Kidney epithelial cell (primary cell): Measurements from ENCODE around the gene BMERB1. TPM values are rescaled to one million over a fixed set of nuclear protein-coding genes. Genes with fewer than 3 reads are reported as not detected.

Source experiments
- DNase-seq: peaks from one replicate; pipeline ENCODE4 v3.0.0-alpha.2; 2010; ENCODE audit warnings: low read depth
- H3K27me3 ChIP-seq: 2 replicates; pipeline ENCODE4 v1.6.0; 2011; ENCODE audit warnings: low read length; ENCODE audit not compliant: control insufficient read depth, insufficient read depth
- H3K36me3 ChIP-seq: 2 replicates; pipeline ENCODE4 v1.5.1; 2011; ENCODE audit warnings: low read length; ENCODE audit not compliant: control insufficient read depth, insufficient read depth
- H3K4me3 ChIP-seq: 2 replicates; pipeline ENCODE4 v1.5.1; 2011; ENCODE audit warnings: low read depth, mild to moderate bottlenecking, control low read depth, low read length
- CTCF ChIP-seq: IDR thresholded peaks from 2 replicates; pipeline ENCODE4 v1.5.1; 2011; ENCODE audit warnings: mild to moderate bottlenecking, moderate library complexity, low read length, control low read depth, inconsistent platforms; ENCODE audit not compliant: insufficient read depth, poor library complexity, severe bottlenecking
- total RNA-seq: library from RNA; depleted of rRNA; stranded (reverse); fragments of >200 nt; gene quantifications from 2 replicates; pipeline ENCODE4 v1.2.3, GENCODE V29; 2015

Gene BMERB1
- total RNA-seq, 1 donor from 2014 or later: 29.3 TPM

DNA sequence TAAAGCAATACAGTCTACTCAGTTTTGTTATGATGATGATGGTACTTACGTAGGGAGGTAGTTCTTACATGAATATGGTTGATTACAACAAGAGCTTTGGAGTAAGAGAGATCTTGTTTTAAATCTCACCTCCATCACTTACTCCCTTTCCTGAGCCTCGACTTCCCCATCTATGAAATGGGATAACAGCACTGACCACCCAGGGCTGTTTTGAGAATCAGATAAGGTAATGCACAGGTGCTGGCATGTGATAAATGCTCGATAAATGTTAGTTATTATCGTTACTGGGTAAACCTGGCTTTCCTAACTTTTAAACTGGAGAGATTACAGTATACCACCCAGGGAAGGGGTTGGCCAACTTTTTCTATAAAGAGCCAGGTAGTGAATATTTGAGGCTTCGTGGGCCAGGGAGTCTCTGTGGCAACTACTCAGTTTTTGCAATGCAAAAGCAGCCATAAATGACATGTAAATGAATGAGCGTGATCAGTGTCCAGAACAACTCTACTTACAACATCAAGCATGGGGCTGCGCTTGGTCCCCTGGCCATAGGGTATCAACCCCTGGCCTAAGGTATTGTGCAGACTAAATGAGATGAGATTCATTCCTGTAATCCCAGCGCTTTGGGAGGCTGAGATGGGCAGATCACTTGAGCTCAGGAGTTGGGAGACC lies 73.7 kb downstream of the BMERB1 start:
- Histone ChIP-seq H3K27me3 (no peaks in the 10 kb centered on the region), H3K4me3 (no peak overlapping the region), H3K36me3 (no peaks in the 10 kb centered on the region)
- DNase-seq: no peak
- no peak for TF ChIP-seq CTCF

- Histone ChIP-seq H3K4me3 (no peak overlapping the region), H3K27me3 (no peaks in the 10 kb centered on the region), H3K36me3 (no peaks in the 10 kb centered on the region)
- DNase-seq: no peak
- no peak for TF ChIP-seq CTCF
These were observed 74.7 kb downstream of the BMERB1 start for GRCh38 chr16:15509051-15509592.

DNA sequence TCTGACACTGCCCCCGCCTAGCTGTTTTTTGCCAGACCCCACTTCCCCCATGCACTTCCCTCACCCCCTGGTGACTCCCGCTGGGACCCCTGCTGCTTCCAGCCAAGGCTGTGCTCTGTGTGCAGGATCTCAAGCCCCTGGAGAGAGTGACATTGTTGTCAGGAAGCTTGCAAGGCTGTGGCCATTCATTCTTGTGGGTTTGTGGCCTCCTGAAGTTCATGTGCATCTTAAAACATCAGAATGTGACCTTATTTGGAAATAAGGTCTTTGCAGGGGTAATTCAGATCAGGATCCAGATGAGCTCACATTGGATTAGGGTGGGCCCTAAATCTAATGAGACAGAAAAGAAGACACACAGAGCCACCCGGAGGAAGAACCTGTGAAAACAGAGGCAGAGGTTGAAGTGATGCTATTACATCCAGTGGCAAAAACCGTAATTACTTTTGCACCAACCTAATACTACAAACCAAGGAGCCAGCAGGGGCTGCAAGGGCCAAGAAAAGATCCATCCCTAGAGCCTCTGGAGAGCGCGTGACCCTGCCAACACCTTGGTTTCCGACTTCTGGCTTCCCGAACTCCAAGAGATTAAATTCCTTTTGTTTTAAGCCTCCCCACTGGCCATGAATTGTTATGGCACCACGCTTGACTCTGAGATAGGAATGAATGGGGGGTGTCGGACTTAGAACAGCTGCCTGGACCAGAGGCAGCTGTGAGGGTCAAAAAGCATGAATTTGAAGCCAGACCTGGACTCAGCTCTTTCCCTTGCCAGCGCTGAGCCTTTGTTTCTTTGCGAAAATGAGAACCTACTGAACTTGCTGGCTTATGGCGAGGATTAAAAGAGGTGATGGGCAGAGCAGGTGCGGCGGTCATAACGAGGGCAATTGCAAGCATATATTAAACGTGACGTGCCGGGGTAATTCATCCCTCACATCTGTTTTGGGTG lies 75.5 kb downstream of the BMERB1 start:
- no peaks in the 10 kb centered on the region for H3K27me3 ChIP-seq
- H3K4me3 ChIP-seq: no peak overlapping the region
- H3K36me3 ChIP-seq: no peaks in the 10 kb centered on the region
- TF ChIP-seq CTCF: no peak
- no peak for DNase-seq

DNA sequence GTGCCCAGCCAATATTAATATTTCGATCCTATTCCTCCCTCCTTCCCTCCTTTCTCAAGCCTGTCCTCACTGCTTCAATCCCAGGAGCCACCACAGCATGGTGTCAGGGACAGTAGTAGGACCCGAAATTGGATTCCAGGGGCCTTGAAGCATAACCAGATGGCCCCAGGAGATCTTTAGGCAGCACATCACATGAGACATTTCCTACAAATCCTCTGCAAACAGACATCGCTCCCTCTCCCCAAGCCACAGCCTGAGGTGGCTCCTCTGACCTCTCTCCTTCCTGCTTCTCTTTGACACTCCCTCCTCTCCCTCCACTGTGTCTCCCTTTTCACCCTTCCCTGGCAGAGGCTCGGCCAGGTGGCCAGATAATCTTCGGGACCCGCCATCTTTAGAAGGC lies 76.6 kb downstream of the BMERB1 start:
- H3K4me3 ChIP-seq: no peak overlapping the region

GRCh38 chr16:15511759-15512487 lies 77.5 kb downstream of the BMERB1 start:
- TF ChIP-seq CTCF: no peak
- DNase-seq: no peak
- no peak overlapping the region for H3K4me3 ChIP-seq
- H3K27me3 ChIP-seq: no peaks in the 10 kb centered on the region
- H3K36me3 ChIP-seq: no peaks in the 10 kb centered on the region

More for the DNA sequence above, 76.6 kb downstream of the BMERB1 start:
- H3K27me3 ChIP-seq: no peaks in the 10 kb centered on the region
- TF ChIP-seq CTCF: no peak
- no peak for DNase-seq
- H3K36me3 ChIP-seq: no peaks in the 10 kb centered on the region
